H1 (cell line): Measurements from ENCODE around the gene CADM1. TPM values are rescaled to one million over a fixed set of nuclear protein-coding genes. Genes with fewer than 3 reads are reported as not detected.

Source experiments
- CTCF ChIA-PET: fragments of 300-600 bp; sonication (Branson Sonifier 250); formaldehyde crosslinking; loops from one replicate; lab custom pipeline; 2021; ENCODE audit not compliant: partially characterized antibody; lab: Charles Lee
- POLR2A ChIA-PET: fragments of 300-600 bp; sonication (Branson Sonifier 250); formaldehyde crosslinking; loops from one replicate; lab custom pipeline; 2021; ENCODE audit warnings: inconsistent platforms; ENCODE audit not compliant: partially characterized antibody; lab: Charles Lee
- DNase-seq, 2 experiments: peaks; one replicate each; pipeline versions ENCODE4 v3.0.0 to v3.0.0-alpha.2; 2010 to 2022; ENCODE audit warnings: low spot score in 2 of 2, low read depth in 1 of 2, mixed read lengths in 1 of 2
- FAIRE-seq: peaks from 2 replicates; lab custom pipeline; 2011; peaks lifted over from hg19 to GRCh38; lab: Jason Lieb, UNC
- H2AFZ ChIP-seq: 2 replicates; pipeline ENCODE4 v1.8.1; 2012; ENCODE audit warnings: low read length, inconsistent platforms
- H2AK5ac ChIP-seq: 2 replicates; pipeline ENCODE4 v1.6.1; 2013; ENCODE audit warnings: low read depth, low read length
- H2BK120ac ChIP-seq: replicated peaks from 2 replicates; pipeline ENCODE3; 2013; ENCODE audit warnings: low read depth, low read length, inconsistent platforms
- H2BK12ac ChIP-seq: 2 replicates; pipeline ENCODE4 v1.6.1; 2013; ENCODE audit warnings: low read depth, low read length
- H2BK15ac ChIP-seq: 2 replicates; pipeline ENCODE4 v1.6.1; 2013; ENCODE audit warnings: low read length
- H2BK20ac ChIP-seq: 2 replicates; pipeline ENCODE4 v1.6.1; 2013; ENCODE audit warnings: low read length
- H2BK5ac ChIP-seq: 2 replicates; pipeline ENCODE4 v1.6.1; 2013; ENCODE audit warnings: low read depth, low read length
- H3K14ac ChIP-seq: 2 replicates; pipeline ENCODE4 v1.6.1; 2013; ENCODE audit warnings: inconsistent platforms; ENCODE audit not compliant: insufficient read length
- H3K18ac ChIP-seq: 2 replicates; pipeline ENCODE4 v1.6.1; 2013; ENCODE audit warnings: low read length; ENCODE audit errors: extremely low read depth
- H3K23ac ChIP-seq: 2 replicates; pipeline ENCODE4 v1.6.1; 2013; ENCODE audit warnings: inconsistent platforms; ENCODE audit not compliant: insufficient read length
- H3K23me2 ChIP-seq: 2 replicates; pipeline ENCODE4 v1.6.1; 2013; ENCODE audit warnings: low read depth, low read length
- H3K27ac ChIP-seq: 2 replicates; pipeline ENCODE4 v1.6.1; 2011; ENCODE audit warnings: low read depth, low read length, inconsistent platforms
- H3K27me3 ChIP-seq, 4 experiments: replicated peaks in 1 of 4; 1 replicate in 1 of 4; 2 replicates in 3 of 4; pipeline versions ENCODE4 v1.6.1 to v1.8.1; 2011 to 2013; ENCODE audit warnings: low read length in 3 of 4, mild to moderate bottlenecking in 3 of 4, inconsistent platforms in 2 of 4, mixed read lengths in 2 of 4, moderate library complexity in 1 of 4; ENCODE audit not compliant: control insufficient read depth in 3 of 4, insufficient read depth in 3 of 4; ENCODE audit errors: extremely low read depth in 1 of 4
- H3K36me3 ChIP-seq, 4 experiments: 2 replicates each; pipeline versions ENCODE4 v1.6.1 to v1.8.1; 2011 to 2013; ENCODE audit warnings: mild to moderate bottlenecking in 4 of 4, low read length in 3 of 4, moderate library complexity in 2 of 4, control low read depth in 1 of 4, inconsistent platforms in 1 of 4; ENCODE audit not compliant: insufficient read depth in 4 of 4, control insufficient read depth in 2 of 4
- H3K4ac ChIP-seq: replicated peaks from 2 replicates; pipeline ENCODE3; 2013; ENCODE audit warnings: low read length, low read depth, mixed read lengths, inconsistent platforms; ENCODE audit not compliant: insufficient read length
- H3K4me1 ChIP-seq, 4 experiments: replicated peaks in 1 of 4; 1 replicate in 1 of 4; 2 replicates in 3 of 4; pipeline versions ENCODE4 v1.6.1 to v1.8.1; 2011 to 2013; ENCODE audit warnings: low read length in 3 of 4, inconsistent platforms in 2 of 4, mixed read lengths in 1 of 4; ENCODE audit not compliant: insufficient read depth in 4 of 4, control insufficient read depth in 3 of 4
- H3K4me2 ChIP-seq, 2 experiments: 2 replicates each; pipeline versions ENCODE4 v1.6.1 to v1.8.1; 2011 to 2013; ENCODE audit warnings: low read depth in 2 of 2, low read length in 2 of 2, control low read depth in 1 of 2, inconsistent platforms in 1 of 2, mild to moderate bottlenecking in 1 of 2; ENCODE audit not compliant: insufficient read depth in 1 of 2
- H3K4me3 ChIP-seq, 4 experiments: fragments of 200-600, 300-600 bp in 1 of 4; sonication (generic), shearing (Covaris generic), sonication (Bioruptor Twin) in 1 of 4; 2 replicates each; pipeline versions ENCODE4 v1.5.1 to v1.8.1; 2011 to 2016; ENCODE audit warnings: low read length in 4 of 4, low read depth in 3 of 4, control low read depth in 2 of 4, inconsistent platforms in 2 of 4, mild to moderate bottlenecking in 2 of 4, mixed read lengths in 1 of 4, moderate library complexity in 1 of 4; ENCODE audit not compliant: insufficient read depth in 2 of 4; ENCODE audit errors: extremely low read depth in 1 of 4
- H3K56ac ChIP-seq: replicated peaks from 2 replicates; pipeline ENCODE3; 2013; ENCODE audit warnings: low read depth, mild to moderate bottlenecking, mixed read lengths, low read length, inconsistent platforms; ENCODE audit not compliant: insufficient read length
- H3K79me1 ChIP-seq: 2 replicates; pipeline ENCODE4 v1.6.1; 2013; ENCODE audit warnings: low read depth, low read length, control low read depth
- H3K79me2 ChIP-seq, 2 experiments: 2 replicates each; pipeline versions ENCODE4 v1.6.1 to v1.8.1; 2012 to 2013; ENCODE audit warnings: low read length in 2 of 2, mild to moderate bottlenecking in 2 of 2, inconsistent platforms in 1 of 2; ENCODE audit not compliant: insufficient read depth in 2 of 2, control insufficient read depth in 1 of 2
- H3K9ac ChIP-seq, 4 experiments: replicated peaks in 1 of 4; 1 replicate in 1 of 4; 2 replicates in 3 of 4; pipeline versions ENCODE4 v1.6.1 to v1.8.1; 2011 to 2013; ENCODE audit warnings: low read depth in 3 of 4, low read length in 3 of 4, control low read depth in 2 of 4, mild to moderate bottlenecking in 2 of 4, moderate library complexity in 2 of 4, inconsistent platforms in 1 of 4; ENCODE audit errors: extremely low read depth in 1 of 4
- H3K9me3 ChIP-seq, 2 experiments: 2 replicates each; pipeline versions ENCODE4 v1.6.1 to v1.8.1; 2012 to 2013; ENCODE audit warnings: mild to moderate bottlenecking in 2 of 2, moderate library complexity in 2 of 2, control low read depth in 1 of 2, inconsistent platforms in 1 of 2, low read depth in 1 of 2, low read length in 1 of 2, mixed read lengths in 1 of 2; ENCODE audit not compliant: insufficient read depth in 2 of 2
- H4K20me1 ChIP-seq, 2 experiments: replicated peaks in 1 of 2; 2 replicates each; pipeline versions ENCODE3 to v1.8.1; 2011 to 2013; ENCODE audit warnings: inconsistent platforms in 2 of 2, low read length in 2 of 2, mild to moderate bottlenecking in 1 of 2; ENCODE audit not compliant: insufficient read depth in 2 of 2, control insufficient read depth in 1 of 2
- H4K5ac ChIP-seq: 2 replicates; pipeline ENCODE4 v1.6.1; 2013; ENCODE audit warnings: low read length, low read depth, mixed read lengths, inconsistent platforms; ENCODE audit not compliant: insufficient read length
- H4K8ac ChIP-seq: 2 replicates; pipeline ENCODE4 v1.8.0; 2013; ENCODE audit warnings: mild to moderate bottlenecking, moderate library complexity, low read length, inconsistent platforms; ENCODE audit not compliant: insufficient read depth; ENCODE audit errors: extremely low read depth
- H4K91ac ChIP-seq: replicated peaks from 2 replicates; pipeline ENCODE3; 2013; ENCODE audit warnings: low read length, mixed read lengths, inconsistent platforms; ENCODE audit not compliant: insufficient read length
- CTCF ChIP-seq, 3 experiments: IDR thresholded peaks; 1 replicate in 2 of 3; 2 replicates in 1 of 3; pipeline versions ENCODE4 v1.5.1 to v1.6.1; 2011; ENCODE audit warnings: low read length in 3 of 3, mild to moderate bottlenecking in 3 of 3, inconsistent platforms in 2 of 3, low read depth in 1 of 3, moderate library complexity in 1 of 3; ENCODE audit not compliant: insufficient read depth in 1 of 3; ENCODE audit errors: control extremely low read depth in 1 of 3
- RAD21 ChIP-seq, 2 experiments: IDR thresholded peaks in 1 of 2; conservative IDR thresholded peaks in 1 of 2; 2 replicates each; pipeline ENCODE4 v1.6.1; 2011; ENCODE audit warnings: low read depth in 2 of 2, low read length in 2 of 2, improper control_type of control experiment in 1 of 2, inconsistent platforms in 1 of 2, mild to moderate bottlenecking in 1 of 2, moderate library complexity in 1 of 2
- SUZ12 ChIP-seq: fragments of 200-600 bp; sonication (generic); IDR thresholded peaks from 2 replicates; pipeline ENCODE4 v1.6.1; 2012; ENCODE audit warnings: mild to moderate bottlenecking, inconsistent platforms, low read length, moderate library complexity, mixed read lengths
- WGBS, 2 experiments: shearing (Covaris generic) in 1 of 2; methylation state at CpG; one replicate each; pipeline versions ENCODE4 v1.1.6 to v1.1.7; 2013 to 2015; ENCODE audit warnings: low lambda C conversion rate in 2 of 2, mixed read lengths in 2 of 2, inconsistent platforms in 1 of 2, low coverage in 1 of 2, missing lambda C conversion rate in 1 of 2; ENCODE audit not compliant: insufficient replicate concordance in 2 of 2, insufficient coverage in 1 of 2, insufficient read length in 1 of 2; ENCODE audit errors: extremely low coverage in 1 of 2, missing lambda C conversion rate in 1 of 2; 5-methylcytosine and 5-hydroxymethylcytosine counted together
- polyA plus RNA-seq, 7 experiments: library from polyadenylated mRNA; depleted of rRNA in 3 of 7; stranded (reverse) in 5 of 7; unstranded in 2 of 7; fragments of >200 nt in 5 of 7; fragments of 200-250 nt in 2 of 7; gene quantifications; 1 replicate in 5 of 7; 2 replicates in 1 of 7; 4 replicates in 1 of 7; pipeline versions ENCODE4 v1.2.1 to v1.2.3, GENCODE V29; 2011 to 2013; ENCODE audit warnings: missing spikeins in 2 of 7, mixed read lengths in 2 of 7
- total RNA-seq: library from RNA; stranded (reverse); fragmentation: NEBNext Ultra II Directional; extraction: Animal tissue kit (Norgen Biotek cat#: 25700); gene quantifications from 2 replicates; pipeline ENCODE4 v1.2.1, GENCODE V29; 2021

CADM1 gene
- total and polyA plus RNA-seq, 2 of the 8 experiments (the other 6 are each of a cell fraction or from before 2014, with no cell fraction given) = 8.3 to 25.3 TPM

GRCh38 chr11:115530752-115531151 lies 26.5 kb upstream of the CADM1 start:
- POLR2A ChIA-PET = interaction anchor here (1.2 kb wide), 1 partner anchor 26 kb away, joined by 4 read pairs; the partner anchor contains the start of gene CADM1
- H3K14ac ChIP-seq = no peak overlapping the region
- FAIRE-seq = no peak

More at GRCh38 chr11:115530752-115531151, 26.5 kb upstream of the CADM1 start:
- no peaks in the 10 kb centered on the region for H3K9me3 ChIP-seq
- H4K20me1 ChIP-seq = no peaks in the 10 kb centered on the region
- no peak overlapping the region for H4K8ac ChIP-seq
- DNase-seq = no peak
- H4K5ac ChIP-seq = no peak overlapping the region
- no peak overlapping the region for H3K9ac ChIP-seq
- no peak overlapping the region for H2BK120ac ChIP-seq
- peak overlapping the region; percentile 60; the same call in 1 of the 2 replicates for H2AFZ ChIP-seq
- H3K4me2 ChIP-seq = no peak overlapping the region
- no peaks in the 10 kb centered on the region for H3K23me2 ChIP-seq
- H3K18ac ChIP-seq = no peak overlapping the region
- H2AK5ac ChIP-seq = no peak overlapping the region
- no peaks in the 10 kb centered on the region for H3K79me1 ChIP-seq
- no peak overlapping the region for H2BK20ac ChIP-seq
- CTCF ChIA-PET = interaction anchor here (0.6 to 7.0 kb wide), 17 partner anchors 9 to 968 kb away, joined by 3 to 64 read pairs (median 4); no protein-coding TSS in a partner anchor
- H2BK5ac ChIP-seq = no peak overlapping the region
- H3K27ac ChIP-seq = no peak overlapping the region
- H3K56ac ChIP-seq = no peak overlapping the region
- 21% methylated on average over 4 of the region's 4 CpGs; no CpG with 5 or more reads in 1 of the 2 experiments for WGBS, 2 experiments
- H3K23ac ChIP-seq = no peak overlapping the region
- no peak overlapping the region for H4K91ac ChIP-seq
- H3K4me1 ChIP-seq = peaks cover 6 to 9% (median 7%) of the 10 kb centered on the region in 4 experiments
- no peaks in the 10 kb centered on the region; a peak in 1 of 7 replicates for H3K27me3 ChIP-seq
- TF ChIP-seq RAD21 (IDR thresholded peaks at IDR 0.05 in 1 of 2, conservative IDR thresholded peaks at IDR 0.05 in 1 of 2; ENCODE audit: low read depth in 2 of 2, low read length in 2 of 2) = peak; percentile 61 to 77
- TF ChIP-seq CTCF (IDR thresholded peaks at IDR 0.05; ENCODE audit: control extremely low read depth in 1 of 3, insufficient read depth in 1 of 3, low read depth in 1 of 3, low read length in 3 of 3) = peak; percentile 67 to 92 (median 83)
- TF ChIP-seq SUZ12 = no peak
- H2BK12ac ChIP-seq = no peak overlapping the region
- H2BK15ac ChIP-seq = no peak overlapping the region
- no peaks in the 10 kb centered on the region for H3K79me2 ChIP-seq
- no peak overlapping the region for H3K4ac ChIP-seq
- no peak overlapping the region for H3K4me3 ChIP-seq
- no peaks in the 10 kb centered on the region for H3K36me3 ChIP-seq
